Activated CD4-positive, CD25-positive, alpha-beta regulatory T cell treated with anti-CD3 and anti-CD28 coated beads, Interleukin-2, amount 50 U/mL, for 72 hours (primary cell): ENCODE measurements around the gene PALB2.

Source experiments
- DNase-seq: peaks from one replicate; pipeline ENCODE4 v3.0.0; 2021

Gene PALB2

GRCh38 chr16:23580391-23580790 is 60.7 kb downstream of the PALB2 start:
- no peak for DNase-seq

- DNase-seq = no peak
These were observed 61.7 kb downstream of the PALB2 start for GRCh38 chr16:23579371-23579770.

- no peak for DNase-seq
These were observed 62.8 kb downstream of the PALB2 start for GRCh38 chr16:23578101-23578830.

- no peak for DNase-seq
These were observed 63.6 kb downstream of the PALB2 start for GRCh38 chr16:23577493-23577892.

GRCh38 chr16:23575834-23576233 is 65.3 kb downstream of the PALB2 start:
- DNase-seq = no peak

GRCh38 chr16:23573817-23574216 is 67.3 kb downstream of the PALB2 start:
- no peak for DNase-seq

- no peak for DNase-seq
These were observed 68.7 kb downstream of the PALB2 start for GRCh38 chr16:23572394-23572793.

GRCh38 chr16:23571895-23572294 is 69.2 kb downstream of the PALB2 start:
- DNase-seq = no peak

- no peak for DNase-seq
These were observed 70.0 kb downstream of the PALB2 start for GRCh38 chr16:23570992-23571632.

GRCh38 chr16:23567602-23568001 is 73.5 kb downstream of the PALB2 start:
- DNase-seq = no peak

GRCh38 chr16:23566724-23567123 is 74.4 kb downstream of the PALB2 start:
- DNase-seq = no peak

GRCh38 chr16:23564575-23565363 is 76.3 kb downstream of the PALB2 start:
- DNase-seq = no peak

- no peak for DNase-seq
These were observed 77.9 kb downstream of the PALB2 start for GRCh38 chr16:23563186-23563585.

- no peak for DNase-seq
These were observed 78.6 kb downstream of the PALB2 start for GRCh38 chr16:23562505-23562904.

- no peak for DNase-seq
These were observed 79.5 kb downstream of the PALB2 start for GRCh38 chr16:23561586-23561985.

- DNase-seq = no peak
These were observed 83.1 kb downstream of the PALB2 start for GRCh38 chr16:23557779-23558702.

GRCh38 chr16:23556881-23557778 is 84.0 kb downstream of the PALB2 start, which contains the start of the genes EARS2 and UBFD1:
TSS of gene EARS2 (minus strand) at chr16:23557350. CDS start at chr16:23557343, 7 bp downstream.
TSS of gene UBFD1 (plus strand) at chr16:23557727. CDS start at chr16:23557743, 16 bp downstream.
- peak; percentile 95 for DNase-seq

GRCh38 chr16:23554536-23554935 is 86.6 kb downstream of the PALB2 start:
- no peak for DNase-seq
